HEK293 (cell line): ENCODE measurements around the gene INKA2.
A peak's percentile ranks its signal among the peaks of the same experiment; 100 is the strongest.

Source experiments
- CTCF ChIA-PET: fragments of 350-600 bp; formaldehyde crosslinking; extraction: SDS; loops from one replicate; lab custom pipeline; 2021; ENCODE audit warnings: antibody characterized with exemption; lab: Yijun Ruan, JAX
- POLR2A ChIA-PET: fragments of 300-600 bp; formaldehyde crosslinking; extraction: SDS; loops from one replicate; lab custom pipeline; 2020; ENCODE audit warnings: antibody characterized with exemption, inconsistent platforms; lab: Yijun Ruan, JAX
- H3K27ac ChIP-seq: fragments of 200-500 bp; sonication (Bioruptor generic); 2 replicates; pipeline ENCODE4 v1.5.1; 2014; ENCODE audit warnings: low read depth, low read length, control low read depth, inconsistent platforms; ENCODE audit errors: extremely low read depth
- H3K36me3 ChIP-seq, 2 experiments: fragments of 200-500 bp in 1 of 2; sonication (Bioruptor generic) in 1 of 2; 1 replicate in 1 of 2; 2 replicates in 1 of 2; pipeline ENCODE4 v1.5.1; 2014 to 2017; ENCODE audit warnings: inconsistent platforms in 2 of 2, low read length in 2 of 2; ENCODE audit not compliant: control insufficient read depth in 2 of 2, insufficient read depth in 1 of 2
- H3K4me1 ChIP-seq: fragments of 200-500 bp; sonication (Bioruptor generic); 2 replicates; pipeline ENCODE4 v1.5.1; 2014; ENCODE audit warnings: mild to moderate bottlenecking, low read length, inconsistent platforms; ENCODE audit not compliant: control insufficient read depth, insufficient read depth
- H3K4me3 ChIP-seq: 2 replicates; pipeline ENCODE4 v1.5.1; 2011; ENCODE audit warnings: low read depth, mild to moderate bottlenecking, control low read depth, low read length, moderate library complexity
- H3K9me3 ChIP-seq: fragments of 200-500 bp; sonication (Bioruptor generic); 2 replicates; pipeline ENCODE4 v1.5.1; 2014; ENCODE audit warnings: low read depth, low read length, inconsistent platforms; ENCODE audit not compliant: control insufficient read depth, insufficient read depth
- EGR2 ChIP-seq: fragments of 450-650 bp; formaldehyde crosslinking; IDR thresholded peaks from 2 replicates; pipeline ENCODE4 v1.5.1; 2016; ENCODE audit warnings: low read depth, missing biosample characterization, missing genetic modification characterization
- GFI1B ChIP-seq: fragments of 450-650 bp; formaldehyde crosslinking; IDR thresholded peaks from 2 replicates; pipeline ENCODE4 v1.5.1; 2016; ENCODE audit warnings: missing biosample characterization, missing genetic modification characterization
- GLIS1 ChIP-seq: fragments of 450-650 bp; formaldehyde crosslinking; IDR thresholded peaks from 2 replicates; pipeline ENCODE4 v1.5.1; 2016; ENCODE audit warnings: missing biosample characterization, missing genetic modification characterization
- IKZF3 ChIP-seq: fragments of 450-650 bp; IDR thresholded peaks from 2 replicates; pipeline ENCODE4 v1.5.0; 2018; ENCODE audit warnings: missing biosample characterization, mild to moderate bottlenecking, missing genetic modification characterization, moderate library complexity
- OSR2 ChIP-seq: fragments of 450-650 bp; formaldehyde crosslinking; IDR thresholded peaks from 2 replicates; pipeline ENCODE4 v1.5.1; 2016; ENCODE audit warnings: missing biosample characterization, missing genetic modification characterization
- SETDB1 ChIP-seq: IDR thresholded peaks from one replicate; pipeline ENCODE4 v1.6.1; 2017; ENCODE audit warnings: mild to moderate bottlenecking, low read length, moderate library complexity, mixed read lengths; ENCODE audit not compliant: insufficient read length
- ZBTB10 ChIP-seq: fragments of 450-650 bp; formaldehyde crosslinking; IDR thresholded peaks from 2 replicates; pipeline ENCODE4 v1.5.1; 2016; ENCODE audit warnings: missing biosample characterization, missing genetic modification characterization
- ZBTB48 ChIP-seq: fragments of 450-650 bp; formaldehyde crosslinking; IDR thresholded peaks from 2 replicates; pipeline ENCODE4 v1.5.1; 2016; ENCODE audit warnings: missing biosample characterization, missing genetic modification characterization
- ZNF18 ChIP-seq: fragments of 450-650 bp; formaldehyde crosslinking; IDR thresholded peaks from 2 replicates; pipeline ENCODE4 v1.5.1; 2016; ENCODE audit warnings: missing biosample characterization, missing genetic modification characterization
- ZNF202 ChIP-seq: fragments of 450-650 bp; formaldehyde crosslinking; IDR thresholded peaks from 2 replicates; pipeline ENCODE4 v1.5.1; 2016; ENCODE audit warnings: missing biosample characterization, missing genetic modification characterization, borderline replicate concordance
- ZNF239 ChIP-seq: fragments of 450-650 bp; formaldehyde crosslinking; IDR thresholded peaks from 2 replicates; pipeline ENCODE4 v1.5.1; 2016; ENCODE audit warnings: missing biosample characterization, missing genetic modification characterization
- ZNF266 ChIP-seq: fragments of 450-650 bp; formaldehyde crosslinking; IDR thresholded peaks from 2 replicates; pipeline ENCODE4 v1.5.1; 2016; ENCODE audit warnings: missing biosample characterization, missing genetic modification characterization, low read depth
- ZNF350 ChIP-seq: fragments of 450-650 bp; formaldehyde crosslinking; IDR thresholded peaks from 2 replicates; pipeline ENCODE4 v1.5.0; 2017; ENCODE audit warnings: missing biosample characterization, mild to moderate bottlenecking, missing genetic modification characterization
- ZNF48 ChIP-seq: fragments of 450-650 bp; formaldehyde crosslinking; IDR thresholded peaks from 2 replicates; pipeline ENCODE4 v1.5.1; 2016; ENCODE audit warnings: missing biosample characterization, missing genetic modification characterization
- ZNF488 ChIP-seq: fragments of 450-650 bp; formaldehyde crosslinking; IDR thresholded peaks from 2 replicates; pipeline ENCODE4 v1.5.1; 2016; ENCODE audit warnings: missing biosample characterization, missing genetic modification characterization
- ZNF518A ChIP-seq: fragments of 450-650 bp; formaldehyde crosslinking; conservative IDR thresholded peaks from 2 replicates; pipeline ENCODE4 v1.5.1; 2016; ENCODE audit warnings: low read depth, missing biosample characterization, missing genetic modification characterization
- ZNF580 ChIP-seq: fragments of 450-650 bp; formaldehyde crosslinking; IDR thresholded peaks from 2 replicates; pipeline ENCODE4 v1.5.1; 2016; ENCODE audit warnings: missing biosample characterization, missing genetic modification characterization
- ZNF600 ChIP-seq: fragments of 450-650 bp; formaldehyde crosslinking; IDR thresholded peaks from 2 replicates; pipeline ENCODE4 v1.5.1; 2016; ENCODE audit warnings: missing biosample characterization, missing genetic modification characterization
- ZNF610 ChIP-seq: fragments of 450-650 bp; formaldehyde crosslinking; IDR thresholded peaks from 2 replicates; pipeline ENCODE4 v1.5.1; 2016; ENCODE audit warnings: missing biosample characterization, missing genetic modification characterization, borderline replicate concordance
- ZNF624 ChIP-seq: fragments of 450-650 bp; formaldehyde crosslinking; IDR thresholded peaks from 2 replicates; pipeline ENCODE4 v1.5.1; 2017; ENCODE audit warnings: missing biosample characterization, missing genetic modification characterization
- ZNF692 ChIP-seq: fragments of 450-650 bp; formaldehyde crosslinking; IDR thresholded peaks from 2 replicates; pipeline ENCODE4 v1.5.1; 2016; ENCODE audit warnings: missing biosample characterization, missing genetic modification characterization
- ZNF747 ChIP-seq: fragments of 450-650 bp; formaldehyde crosslinking; IDR thresholded peaks from 2 replicates; pipeline ENCODE4 v1.5.1; 2016; ENCODE audit warnings: missing biosample characterization, missing genetic modification characterization
- ZNF785 ChIP-seq: fragments of 450-650 bp; formaldehyde crosslinking; IDR thresholded peaks from 2 replicates; pipeline ENCODE4 v1.5.1; 2016; ENCODE audit warnings: missing biosample characterization, missing genetic modification characterization

Gene INKA2

GRCh38 chr1:111691886-111692285, 47.3 kb downstream of the INKA2 start:
- ChIA-PET POLR2A (no interaction called here), CTCF (interaction anchor here (0.6 to 0.9 kb wide), 2 partner anchors 55 to 77 kb away, joined by 3 read pairs; no protein-coding TSS in a partner anchor)
- TF ChIP-seq ZBTB10 (tag by site-specific recombination) (no peak), ZNF600 (tag by site-specific recombination) (no peak), GFI1B (tag by site-specific recombination) (no peak), ZNF202 (tag by site-specific recombination) (no peak), ZNF266 (tag by site-specific recombination) (no peak), ZNF350 (tag by site-specific recombination) (no peak), ZNF610 (tag by site-specific recombination) (no peak)
- H3K4me1 ChIP-seq = peaks cover 7% of the 10 kb centered on the region
- no peak overlapping the region for H3K27ac ChIP-seq
- H3K9me3 ChIP-seq = no peaks in the 10 kb centered on the region
- no peak overlapping the region for H3K4me3 ChIP-seq
- peaks cover 0 to 24% of the 10 kb centered on the region in 2 experiments; a peak in 1 of 3 replicates for H3K36me3 ChIP-seq

GRCh38 chr1:111690306-111690617, 48.9 kb downstream of the INKA2 start:
- Histone ChIP-seq H3K27ac (no peak overlapping the region), H3K4me1 (peaks cover 7% of the 10 kb centered on the region), H3K9me3 (no peaks in the 10 kb centered on the region), H3K36me3 (peaks cover 0 to 15% of the 10 kb centered on the region in 2 experiments; a peak in 1 of 3 replicates), H3K4me3 (no peak overlapping the region)
- CTCF ChIA-PET = interaction anchor here (0.5 to 1.6 kb wide), 6 partner anchors 12 to 237 kb away, joined by 3 to 8 read pairs (median 4); no protein-coding TSS in a partner anchor
- POLR2A ChIA-PET = no interaction called here
- TF ChIP-seq ZNF785 (no peak), ZBTB48 (tag by site-specific recombination) (no peak), ZNF48 (tag by site-specific recombination) (no peak), ZNF747 (tag by site-specific recombination) (no peak), ZNF610 (tag by site-specific recombination) (no peak), ZNF692 (tag by site-specific recombination) (no peak), SETDB1 (no peak), ZNF239 (no peak), GLIS1 (peak; percentile 27; the same call in 1 of the 2 replicates), IKZF3 (tag by site-specific recombination) (no peak), ZNF580 (no peak), EGR2 (no peak), ZNF518A (tag by site-specific recombination) (no peak), OSR2 (tag by site-specific recombination) (0 out of 2 replicates have a peak, but pooled peaks have one; percentile 1), ZNF18 (tag by site-specific recombination) (no peak), ZNF488 (tag by site-specific recombination) (no peak), ZNF624 (tag by site-specific recombination) (no peak)
